Activated T-cell treated with anti-CD3 and anti-CD28 coated beads, Interleukin-2, amount 50 U/mL, for 72 hours (primary cell): Measurements from ENCODE around the gene MPPE1. TPM values are rescaled to one million over a fixed set of nuclear protein-coding genes. Genes with fewer than 3 reads are reported as not detected.

Source experiments
- ATAC-seq, 2 donors: fragments of 150-1000 bp; cut with Tn5 transposase; replicated peaks in 1 of 2; 2 replicates each; pipeline ENCODE4 v1.10.0; 2021; ENCODE audit warnings: moderate library complexity in 2 of 2, mild to moderate bottlenecking in 1 of 2
- DNase-seq, 2 donors: peaks; one replicate each; pipeline ENCODE4 v3.0.0; 2021 to 2022; ENCODE audit warnings: mixed read lengths in 1 of 2
- H3K27ac Mint-ChIP-seq: one replicate; pipeline ENCODE4 v1.8.0; 2022; ENCODE audit warnings: mild to moderate bottlenecking, moderate library complexity, mixed read lengths
- H3K27me3 Mint-ChIP-seq: one replicate; pipeline ENCODE4 v1.8.0; 2022; ENCODE audit warnings: low read depth, mixed read lengths
- H3K36me3 Mint-ChIP-seq, 2 donors: one replicate each; pipeline ENCODE4 v1.8.0; 2022; ENCODE audit warnings: mixed read lengths in 2 of 2, mild to moderate bottlenecking in 1 of 2; ENCODE audit not compliant: insufficient read depth in 2 of 2
- H3K4me1 Mint-ChIP-seq: one replicate; pipeline ENCODE4 v1.8.0; 2022; ENCODE audit warnings: low read depth, mixed read lengths
- H3K4me3 Mint-ChIP-seq, 2 donors: one replicate each; pipeline ENCODE4 v1.8.0; 2022; ENCODE audit warnings: mild to moderate bottlenecking in 2 of 2, mixed read lengths in 2 of 2, moderate library complexity in 2 of 2
- H3K9me3 Mint-ChIP-seq, 2 donors: one replicate each; pipeline ENCODE4 v1.8.0; 2022; ENCODE audit warnings: mixed read lengths in 2 of 2
- total RNA-seq, 2 donors: library from RNA; stranded (reverse); gene quantifications; one replicate each; pipeline ENCODE4 v1.2.3, GENCODE V29; 2022

The MPPE1 gene
- total RNA-seq, result 10 to 100 TPM; 43.5 to 61.2 TPM

GRCh38 chr18:11908182-11909060 lies at the start of gene MPPE1:
Gene MPPE1, minus strand, starts transcription at chr18:11908317. Its CDS starts 11,053 bp downstream, at chr18:11897264.
- no peaks in the 10 kb centered on the region for H3K27me3 Mint-ChIP-seq
- no peaks in the 10 kb centered on the region for H3K9me3 Mint-ChIP-seq
- peak within 1 kb of the TSS; percentile 95 to 96 for H3K4me3 Mint-ChIP-seq
- ATAC-seq (peak; percentile 94 to 95), DNase-seq (peak; percentile 90 to 91)
- H3K36me3 Mint-ChIP-seq, result peaks cover 0 to 5% of the 10 kb centered on the region in 2 donors
- peak within 1 kb of the TSS; percentile 94 for H3K27ac Mint-ChIP-seq
- H3K4me1 Mint-ChIP-seq, result peaks cover 24% of the 10 kb centered on the region

GRCh38 chr18:11957636-11958035 lies 49.5 kb upstream of the MPPE1 start:
- Mint-ChIP-seq H3K4me1 (peaks cover 10% of the 10 kb centered on the region), H3K27me3 (no peaks in the 10 kb centered on the region), H3K27ac (no peak overlapping the region), H3K9me3 (peaks cover 7 to 9% of the 10 kb centered on the region in 2 donors), H3K4me3 (no peak overlapping the region), H3K36me3 (peaks cover 5% of the 10 kb centered on the region in 2 donors)
- ATAC-seq (no peak), DNase-seq (no peak)

- peaks cover 10% of the 10 kb centered on the region for H3K4me1 Mint-ChIP-seq
- ATAC-seq (no peak), DNase-seq (no peak)
- peaks cover 5% of the 10 kb centered on the region in 2 donors for H3K36me3 Mint-ChIP-seq
- H3K27ac Mint-ChIP-seq, result no peak overlapping the region
- H3K4me3 Mint-ChIP-seq, result no peak overlapping the region
- no peaks in the 10 kb centered on the region for H3K27me3 Mint-ChIP-seq
- peaks cover 7 to 9% of the 10 kb centered on the region in 2 donors for H3K9me3 Mint-ChIP-seq
Measured at GRCh38 chr18:11956371-11957308, 48.5 kb upstream of the MPPE1 start.

GRCh38 chr18:11955239-11956029 lies 47.3 kb upstream of the MPPE1 start:
- Mint-ChIP-seq H3K36me3 (peaks cover 5% of the 10 kb centered on the region in 2 donors), H3K27ac (no peak overlapping the region), H3K9me3 (peaks cover 7 to 9% of the 10 kb centered on the region in 2 donors), H3K4me3 (no peak overlapping the region), H3K27me3 (no peaks in the 10 kb centered on the region), H3K4me1 (peaks cover 10% of the 10 kb centered on the region)
- ATAC-seq (no peak), DNase-seq (no peak)

GRCh38 chr18:11953113-11953512 lies 45.0 kb upstream of the MPPE1 start:
- peaks cover 7 to 9% of the 10 kb centered on the region in 2 donors for H3K9me3 Mint-ChIP-seq
- peak in 1 of 2 donors; percentile 75 for ATAC-seq
- H3K36me3 Mint-ChIP-seq, result peaks cover 5% of the 10 kb centered on the region in 2 donors
- no peaks in the 10 kb centered on the region for H3K27me3 Mint-ChIP-seq
- peaks cover 15% of the 10 kb centered on the region for H3K4me1 Mint-ChIP-seq
- no peak for DNase-seq
- no peak overlapping the region for H3K4me3 Mint-ChIP-seq
- H3K27ac Mint-ChIP-seq, result no peak overlapping the region

- H3K36me3 Mint-ChIP-seq, result no peaks in the 10 kb centered on the region
- no peak for DNase-seq
- no peak overlapping the region for H3K27ac Mint-ChIP-seq
- no peak for ATAC-seq
- H3K9me3 Mint-ChIP-seq, result no peaks in the 10 kb centered on the region
- H3K4me1 Mint-ChIP-seq, result peaks cover 32% of the 10 kb centered on the region
- no peaks in the 10 kb centered on the region for H3K27me3 Mint-ChIP-seq
- H3K4me3 Mint-ChIP-seq, result no peak overlapping the region
Measured at GRCh38 chr18:11951390-11951851, 43.3 kb upstream of the MPPE1 start.

- no peaks in the 10 kb centered on the region for H3K27me3 Mint-ChIP-seq
- H3K4me1 Mint-ChIP-seq, result peaks cover 33% of the 10 kb centered on the region
- H3K27ac Mint-ChIP-seq, result no peak overlapping the region
- DNase-seq (no peak), ATAC-seq (no peak)
- H3K9me3 Mint-ChIP-seq, result no peaks in the 10 kb centered on the region
- no peaks in the 10 kb centered on the region for H3K36me3 Mint-ChIP-seq
- no peak overlapping the region for H3K4me3 Mint-ChIP-seq
Measured at GRCh38 chr18:11950824-11951223, 42.7 kb upstream of the MPPE1 start.

- H3K9me3 Mint-ChIP-seq, result no peaks in the 10 kb centered on the region
- no peaks in the 10 kb centered on the region for H3K27me3 Mint-ChIP-seq
- no peaks in the 10 kb centered on the region for H3K36me3 Mint-ChIP-seq
- H3K4me1 Mint-ChIP-seq, result peaks cover 24% of the 10 kb centered on the region
- no peak overlapping the region for H3K27ac Mint-ChIP-seq
- H3K4me3 Mint-ChIP-seq, result peak overlapping the region; percentile 4 to 47
- no peak for DNase-seq
- ATAC-seq, result no peak
Measured at GRCh38 chr18:11948852-11949523, 40.9 kb upstream of the MPPE1 start.

GRCh38 chr18:11947214-11948191 lies 39.4 kb upstream of the MPPE1 start:
- H3K4me3 Mint-ChIP-seq, result peak overlapping the region; percentile 80 to 91
- DNase-seq, result peak; percentile 73 to 78
- peak; percentile 93 for ATAC-seq
- H3K9me3 Mint-ChIP-seq, result no peaks in the 10 kb centered on the region
- no peaks in the 10 kb centered on the region for H3K27me3 Mint-ChIP-seq
- peaks cover 24% of the 10 kb centered on the region for H3K4me1 Mint-ChIP-seq
- no peaks in the 10 kb centered on the region for H3K36me3 Mint-ChIP-seq
- peak overlapping the region; percentile 79 for H3K27ac Mint-ChIP-seq

- peaks cover 24% of the 10 kb centered on the region for H3K4me1 Mint-ChIP-seq
- no peaks in the 10 kb centered on the region for H3K9me3 Mint-ChIP-seq
- peak overlapping the region; percentile 79 for H3K27ac Mint-ChIP-seq
- ATAC-seq (peak in 1 of 2 donors; percentile 18), DNase-seq (no peak)
- H3K36me3 Mint-ChIP-seq, result no peaks in the 10 kb centered on the region
- H3K4me3 Mint-ChIP-seq, result peak overlapping the region; percentile 64 to 80
- no peaks in the 10 kb centered on the region for H3K27me3 Mint-ChIP-seq
Measured at GRCh38 chr18:11946756-11947155, 38.6 kb upstream of the MPPE1 start.
